ENCODE results near the gene PCSK4.

DNA sequence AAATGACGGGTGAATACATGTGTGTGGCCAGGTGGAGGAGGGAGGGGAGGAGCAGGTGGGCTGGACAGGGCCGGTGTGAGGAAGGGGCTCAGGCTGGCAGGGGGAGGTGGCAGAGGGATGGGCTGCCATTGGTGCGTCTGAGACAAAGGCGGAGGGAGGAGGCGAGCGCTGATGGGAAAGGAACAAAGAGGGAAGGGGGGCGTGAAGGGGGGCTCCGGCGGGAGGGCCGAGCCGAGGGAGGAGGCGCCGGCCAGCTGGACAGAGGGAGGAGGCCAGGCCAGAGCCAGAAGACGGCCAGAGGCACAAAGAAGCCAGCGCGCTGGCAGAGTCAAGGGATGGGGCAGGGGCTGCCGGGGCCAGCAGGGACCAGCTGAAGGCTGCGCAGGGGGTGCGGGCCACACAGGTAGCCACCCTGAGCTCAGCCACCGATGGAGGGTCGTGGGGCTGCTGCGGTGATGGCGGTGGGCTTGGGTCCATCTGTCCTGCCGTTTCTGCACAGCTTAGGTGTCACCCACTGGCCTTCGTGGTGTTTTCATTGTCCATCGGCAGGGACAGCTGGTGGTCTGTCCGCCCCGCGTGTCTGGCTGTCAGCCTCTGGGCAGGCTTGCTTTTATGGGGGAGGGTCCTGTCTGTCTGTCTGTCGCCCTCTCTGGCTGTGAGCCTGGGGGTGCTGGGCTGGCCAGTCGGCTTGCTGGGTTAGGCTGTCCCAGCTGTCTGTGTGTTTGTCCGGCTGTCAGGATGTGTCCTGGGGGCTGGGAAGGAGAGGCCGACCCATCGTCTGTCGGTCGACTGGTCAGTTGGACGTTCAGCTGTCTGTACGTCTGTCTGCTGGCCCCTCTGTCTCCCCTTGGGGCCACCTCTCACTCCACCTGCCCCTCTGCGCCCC, 38.0 kb downstream of the PCSK4 start:
- TF ChIP-seq, protein P1, sequence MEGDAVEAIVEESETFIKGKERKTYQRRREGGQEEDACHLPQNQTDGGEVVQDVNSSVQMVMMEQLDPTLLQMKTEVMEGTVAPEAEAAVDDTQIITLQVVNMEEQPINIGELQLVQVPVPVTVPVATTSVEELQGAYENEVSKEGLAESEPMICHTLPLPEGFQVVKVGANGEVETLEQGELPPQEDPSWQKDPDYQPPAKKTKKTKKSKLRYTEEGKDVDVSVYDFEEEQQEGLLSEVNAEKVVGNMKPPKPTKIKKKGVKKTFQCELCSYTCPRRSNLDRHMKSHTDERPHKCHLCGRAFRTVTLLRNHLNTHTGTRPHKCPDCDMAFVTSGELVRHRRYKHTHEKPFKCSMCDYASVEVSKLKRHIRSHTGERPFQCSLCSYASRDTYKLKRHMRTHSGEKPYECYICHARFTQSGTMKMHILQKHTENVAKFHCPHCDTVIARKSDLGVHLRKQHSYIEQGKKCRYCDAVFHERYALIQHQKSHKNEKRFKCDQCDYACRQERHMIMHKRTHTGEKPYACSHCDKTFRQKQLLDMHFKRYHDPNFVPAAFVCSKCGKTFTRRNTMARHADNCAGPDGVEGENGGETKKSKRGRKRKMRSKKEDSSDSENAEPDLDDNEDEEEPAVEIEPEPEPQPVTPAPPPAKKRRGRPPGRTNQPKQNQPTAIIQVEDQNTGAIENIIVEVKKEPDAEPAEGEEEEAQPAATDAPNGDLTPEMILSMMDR (IDR thresholded peaks at IDR 0.05): no peak
- no peak for TF ChIP-seq POLR2A (IDR thresholded peaks at IDR 0.05)
- TF ChIP-seq EP300 (IDR thresholded peaks at IDR 0.05): no peak
- TF ChIP-seq POLR2AphosphoS5 (IDR thresholded peaks at IDR 0.05): no peak

Data from sigmoid colon (tissue), 4 donors.